Measurements from ENCODE around the gene BLOC1S1.
A peak's percentile ranks its signal among the peaks of the same experiment; 100 is the strongest.

Gene BLOC1S1

GRCh38 chr12:55712700-55713415 is 3.0 kb upstream of the BLOC1S1 start:
- no peak for DNase-seq

DNA sequence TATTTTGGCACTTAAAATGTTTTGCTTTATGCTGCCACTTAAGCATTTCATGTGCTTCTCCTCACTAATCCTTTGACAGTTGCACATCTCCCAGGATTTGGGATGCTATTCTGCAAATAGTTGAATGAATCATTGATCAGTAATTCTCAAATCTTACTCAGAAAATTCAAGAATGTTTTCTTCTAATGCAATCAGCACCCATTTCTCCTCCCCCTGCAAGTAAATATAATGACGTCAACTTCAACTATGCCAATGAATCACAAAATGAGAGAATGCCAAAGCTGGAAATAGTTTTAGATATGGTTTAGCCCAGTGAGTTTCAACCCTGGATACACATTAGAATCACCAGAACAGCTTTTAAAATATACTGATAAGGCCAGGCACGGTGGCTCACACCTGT is 2.1 kb upstream of the BLOC1S1 start:
- no peak for DNase-seq

DNA sequence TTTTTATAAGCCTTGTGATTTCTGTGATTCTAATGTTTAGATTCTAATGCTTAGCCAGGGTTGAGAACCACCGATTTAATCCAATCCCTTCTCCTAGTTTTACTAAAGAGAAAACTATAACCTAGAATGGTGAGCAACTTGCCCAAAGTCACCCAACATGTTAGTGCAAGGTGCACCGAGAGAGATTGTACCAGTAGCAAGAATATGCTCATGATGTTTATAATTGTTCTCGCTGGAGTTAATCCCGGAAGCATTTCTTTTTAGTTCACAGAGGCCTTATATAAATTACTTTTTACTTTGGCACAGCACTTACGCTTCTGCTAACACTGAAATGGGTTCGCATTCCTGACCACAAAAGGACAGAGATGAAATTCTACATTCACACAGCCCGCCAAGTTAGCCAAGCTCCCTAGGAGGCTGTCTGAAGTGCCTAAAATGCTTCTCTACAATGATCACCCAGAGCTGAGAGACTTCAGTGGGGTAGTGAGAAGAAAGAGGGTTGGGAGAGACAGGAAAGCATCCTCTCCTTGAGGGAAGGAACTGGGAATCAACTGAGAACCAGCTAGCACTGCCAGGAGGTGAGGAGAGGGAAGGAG is 579 bp upstream of the BLOC1S1 start:
- DNase-seq, result no peak

DNA sequence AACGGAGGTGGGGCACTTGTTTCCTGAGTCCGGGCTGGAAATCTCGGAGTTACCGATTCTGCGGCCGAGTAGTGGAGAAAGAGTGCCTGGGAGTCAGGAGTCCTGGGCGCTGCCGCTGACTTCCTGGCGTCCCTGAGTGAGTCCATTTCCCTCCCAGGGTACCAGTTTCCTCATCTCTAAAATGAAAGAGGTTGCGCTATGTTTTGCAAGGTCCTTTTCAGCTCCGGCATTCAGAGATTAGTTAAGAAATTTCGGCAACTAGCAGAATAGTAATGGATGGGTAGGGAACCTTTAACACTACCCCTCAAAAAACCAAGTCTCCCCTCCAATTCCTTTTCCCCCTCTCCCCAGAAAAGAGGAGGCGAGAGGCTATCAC is 724 bp downstream of the BLOC1S1 start:
- DNase-seq, result no peak

GRCh38 chr12:55717011-55718007 is 1.5 kb downstream of the BLOC1S1 start:
- peak; percentile 99 for DNase-seq

GRCh38 chr12:55718015-55718414 is 2.2 kb downstream of the BLOC1S1 start:
- no peak for DNase-seq

- no peak for DNase-seq
These were observed 2.9 kb downstream of the BLOC1S1 start for GRCh38 chr12:55718624-55719275.

GRCh38 chr12:55719371-55719770 is 3.5 kb downstream of the BLOC1S1 start:
- DNase-seq, result peak in 1 of 2 experiments; percentile 36

GRCh38 chr12:55720071-55720564 is 4.3 kb downstream of the BLOC1S1 start, which contains the start of gene RDH5:
Gene RDH5, plus strand, starts transcription at chr12:55720393. Its CDS starts 792 bp downstream, at chr12:55721185.
- peak; percentile 90 to 95 for DNase-seq

DNA sequence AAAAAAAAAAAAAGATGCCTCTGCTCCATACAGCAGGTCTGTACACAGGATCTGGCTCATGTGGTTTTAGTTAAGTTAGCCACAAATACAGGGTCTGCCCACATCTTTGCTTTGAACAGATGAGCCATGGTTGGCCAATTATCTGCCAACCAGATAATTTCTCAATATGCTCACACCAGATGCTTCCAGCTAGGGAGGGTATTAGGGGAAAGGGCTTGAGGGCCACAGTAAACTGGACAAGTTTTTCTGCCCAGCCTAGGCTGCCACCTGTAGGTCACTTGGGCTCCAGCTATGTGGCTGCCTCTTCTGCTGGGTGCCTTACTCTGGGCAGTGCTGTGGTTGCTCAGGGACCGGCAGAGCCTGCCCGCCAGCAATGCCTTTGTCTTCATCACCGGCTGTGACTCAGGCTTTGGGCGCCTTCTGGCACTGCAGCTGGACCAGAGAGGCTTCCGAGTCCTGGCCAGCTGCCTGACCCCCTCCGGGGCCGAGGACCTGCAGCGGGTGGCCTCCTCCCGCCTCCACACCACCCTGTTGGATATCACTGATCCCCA is 5.1 kb downstream of the BLOC1S1 start:
- peak; percentile 96 to 98 for DNase-seq

DNA sequence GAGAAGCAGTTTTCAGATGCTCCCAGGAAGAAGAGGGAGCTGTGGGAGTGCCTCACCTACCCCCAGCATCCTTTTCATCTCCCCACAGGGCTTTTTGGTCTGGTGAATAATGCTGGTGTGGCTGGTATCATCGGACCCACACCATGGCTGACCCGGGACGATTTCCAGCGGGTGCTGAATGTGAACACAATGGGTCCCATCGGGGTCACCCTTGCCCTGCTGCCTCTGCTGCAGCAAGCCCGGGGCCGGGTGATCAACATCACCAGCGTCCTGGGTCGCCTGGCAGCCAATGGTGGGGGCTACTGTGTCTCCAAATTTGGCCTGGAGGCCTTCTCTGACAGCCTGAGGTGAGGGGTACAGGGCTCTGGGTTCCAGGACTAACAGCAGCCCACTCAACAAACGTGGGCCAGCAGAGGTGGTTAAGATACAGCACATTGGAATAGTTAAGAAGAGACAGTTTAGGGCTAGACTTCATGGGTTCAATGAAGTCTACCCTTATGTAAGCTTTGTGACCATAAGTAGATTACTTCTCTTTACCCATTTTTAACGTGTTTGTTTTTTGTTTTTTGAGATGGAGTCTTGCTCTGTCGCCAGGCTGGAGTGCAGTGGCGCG is 5.9 kb downstream of the BLOC1S1 start:
- no peak for DNase-seq

DNA sequence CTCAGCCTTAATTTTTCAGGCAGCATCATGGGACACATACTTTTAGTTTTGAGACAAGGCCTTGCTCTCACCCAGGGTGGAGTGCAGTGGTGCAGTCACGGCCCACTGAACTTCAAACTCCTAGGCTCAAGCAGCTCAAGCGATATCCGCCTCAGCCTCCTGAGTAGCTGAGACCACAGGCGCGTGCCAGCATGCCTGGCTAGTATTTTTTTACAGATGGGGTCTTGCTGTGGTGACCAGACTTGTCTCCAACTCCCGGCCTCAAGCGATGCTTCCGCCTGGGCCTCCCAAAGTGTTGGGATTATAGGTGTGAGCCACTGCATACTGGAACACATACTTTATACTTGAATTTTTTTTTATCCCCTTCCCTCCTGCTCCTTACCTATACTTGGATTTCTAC is 7.1 kb downstream of the BLOC1S1 start:
- peak in 1 of 2 experiments; percentile 2 for DNase-seq

- DNase-seq, result no peak
These were observed 7.8 kb downstream of the BLOC1S1 start for GRCh38 chr12:55723516-55724225.

DNA sequence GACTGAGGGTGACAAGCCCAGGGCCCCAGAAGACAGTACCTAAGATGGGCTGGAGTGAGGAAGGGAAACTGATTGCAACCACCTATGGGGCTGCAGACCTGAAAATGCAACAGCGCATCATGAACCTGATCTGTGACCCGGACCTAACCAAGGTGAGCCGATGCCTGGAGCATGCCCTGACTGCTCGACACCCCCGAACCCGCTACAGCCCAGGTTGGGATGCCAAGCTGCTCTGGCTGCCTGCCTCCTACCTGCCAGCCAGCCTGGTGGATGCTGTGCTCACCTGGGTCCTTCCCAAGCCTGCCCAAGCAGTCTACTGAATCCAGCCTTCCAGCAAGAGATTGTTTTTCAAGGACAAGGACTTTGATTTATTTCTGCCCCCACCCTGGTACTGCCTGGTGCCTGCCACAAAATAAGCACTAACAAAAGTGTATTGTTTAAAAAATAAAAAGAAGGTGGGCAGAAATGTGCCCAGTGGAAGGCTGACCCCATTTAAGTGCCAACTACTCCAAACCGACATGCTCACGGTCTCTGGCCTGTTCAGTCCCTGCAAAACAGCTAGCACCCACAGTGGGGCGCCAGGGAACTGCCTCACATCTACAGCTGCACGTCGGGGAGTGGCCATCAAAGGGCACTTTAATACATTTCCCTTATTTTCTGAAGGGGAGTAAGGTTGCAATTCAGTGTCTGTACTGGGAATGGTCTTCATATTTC is 8.5 kb downstream of the BLOC1S1 start:
- peak; percentile 45 to 63 for DNase-seq

- DNase-seq, result peak; percentile 12 to 49
These were observed 9.1 kb downstream of the BLOC1S1 start for GRCh38 chr12:55724940-55725309.

DNA sequence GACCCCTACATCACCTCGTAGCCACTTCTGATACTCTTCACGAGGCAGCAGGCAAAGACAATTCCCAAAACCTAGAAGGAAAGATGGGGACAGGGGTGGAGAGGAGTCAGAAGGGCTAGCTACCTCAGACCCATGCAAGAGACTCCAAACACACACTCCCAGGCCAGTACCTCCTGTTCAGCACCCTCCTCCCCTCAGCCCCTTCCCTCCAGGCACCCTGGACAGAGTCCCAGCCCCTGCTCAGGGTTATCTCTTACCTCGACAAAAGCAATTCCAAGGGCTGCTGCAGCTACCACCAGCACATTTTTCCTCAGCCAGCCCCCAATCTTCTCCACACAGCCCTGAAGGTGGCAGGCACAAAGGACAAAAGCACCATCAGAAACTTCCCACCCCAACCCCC is 9.7 kb downstream of the BLOC1S1 start:
- no peak for DNase-seq

- DNase-seq, result no peak
These were observed 11.1 kb downstream of the BLOC1S1 start for GRCh38 chr12:55726971-55727370.

- DNase-seq, result no peak
These were observed 11.9 kb downstream of the BLOC1S1 start for GRCh38 chr12:55727643-55728185.

DNA sequence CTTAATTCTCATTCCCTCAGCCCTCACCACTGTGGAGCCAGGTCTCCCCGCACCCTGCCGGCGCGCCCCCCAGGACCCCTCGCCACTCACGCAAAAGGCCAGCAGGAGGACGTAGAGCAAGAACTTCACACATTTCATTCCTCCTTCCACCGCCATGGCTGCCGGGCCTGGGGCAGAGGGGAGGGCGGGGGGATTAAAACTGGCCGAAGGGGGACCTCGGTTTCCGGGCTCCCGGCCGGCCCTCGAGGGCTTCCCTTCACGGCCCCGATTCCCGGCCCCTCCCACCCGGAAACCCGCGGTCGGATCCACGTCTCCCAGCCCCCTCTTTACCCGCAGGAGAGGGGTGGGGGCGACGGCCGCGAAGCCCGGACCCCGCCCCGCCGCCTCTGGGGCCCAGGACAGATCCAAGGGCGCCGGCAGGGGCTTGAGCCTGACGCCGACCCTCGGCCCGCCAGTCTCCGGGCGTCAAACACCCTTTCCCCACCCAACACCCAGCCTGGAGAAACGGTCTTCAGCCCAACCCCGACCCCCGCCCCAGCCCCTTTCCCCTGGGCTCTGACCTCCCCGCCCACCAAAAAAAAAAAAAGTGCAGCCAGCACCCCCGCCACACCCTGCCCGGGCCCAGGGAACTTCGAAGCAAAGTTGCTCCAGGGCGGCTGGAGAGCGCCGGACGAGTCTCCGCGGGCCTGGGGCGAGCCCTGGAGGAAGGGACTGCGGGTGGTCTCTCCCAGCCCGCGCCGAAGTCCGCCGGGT is 12.5 kb downstream of the BLOC1S1 start:
- peak in 1 of 2 experiments; percentile 30 for DNase-seq

All from NCI-H524 (cell line).